ENCODE results near the gene GPNMB. TPM values are rescaled to one million over a fixed set of nuclear protein-coding genes. Genes with fewer than 3 reads are reported as not detected.

The GPNMB gene
- total RNA-seq, 1 experiment from 2014 or later, result 1.2 TPM

DNA sequence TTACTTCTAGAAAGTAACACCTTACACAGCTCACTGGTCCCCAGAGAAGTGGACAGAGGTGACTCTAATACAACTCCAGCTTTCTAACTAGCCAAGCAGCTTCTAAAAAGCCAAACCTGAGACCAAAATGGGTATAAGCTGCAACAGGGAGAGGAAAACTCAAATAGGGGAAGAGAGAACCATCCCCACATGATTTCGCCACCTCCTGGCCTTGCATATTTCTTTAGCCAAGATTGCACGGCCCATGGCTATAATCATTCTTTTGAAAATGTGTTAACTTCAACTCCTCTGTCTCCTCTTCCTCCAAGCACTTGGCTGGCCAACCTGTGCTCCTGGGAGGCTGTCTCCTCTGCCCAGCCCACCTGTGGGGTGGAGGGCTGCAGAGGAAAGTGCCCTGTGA lies 36.1 kb upstream of the GPNMB start:
- H3K36me3 Mint-ChIP-seq (ENCODE audit: insufficient read depth, unreplicated experiment), result no peaks in the 10 kb centered on the region
- no TSS peak for BruUV-seq (replicated peaks)

DNA sequence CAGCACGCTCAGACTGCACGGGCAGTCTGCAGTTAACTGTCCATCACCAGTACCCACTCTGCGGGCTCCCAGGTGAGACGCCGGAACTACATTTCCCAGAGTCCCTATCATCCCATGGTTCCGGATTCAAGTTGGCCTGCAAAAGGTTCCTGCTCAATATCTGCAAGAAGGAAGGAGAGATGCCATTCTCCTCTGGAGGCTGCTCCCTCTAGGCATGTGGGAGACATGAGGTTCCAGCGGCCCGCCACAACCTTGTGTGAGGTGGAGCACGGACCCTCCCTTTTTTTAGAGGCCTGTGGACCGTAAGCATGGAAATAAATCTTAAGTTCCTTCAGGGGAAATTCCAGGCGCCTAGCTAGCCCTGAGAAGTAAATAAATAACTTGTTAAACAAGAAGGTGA lies 35.0 kb upstream of the GPNMB start:
- no peaks in the 10 kb centered on the region for H3K36me3 ChIP-seq (ENCODE audit: control insufficient read depth, insufficient read depth, low read length)
- no peaks in the 10 kb centered on the region for H3K9me3 ChIP-seq
- DNase-seq, result peak; percentile 8 to 41
- H3K4me1 ChIP-seq, result peaks cover 9% of the 10 kb centered on the region
- TF ChIP-seq, protein P1, sequence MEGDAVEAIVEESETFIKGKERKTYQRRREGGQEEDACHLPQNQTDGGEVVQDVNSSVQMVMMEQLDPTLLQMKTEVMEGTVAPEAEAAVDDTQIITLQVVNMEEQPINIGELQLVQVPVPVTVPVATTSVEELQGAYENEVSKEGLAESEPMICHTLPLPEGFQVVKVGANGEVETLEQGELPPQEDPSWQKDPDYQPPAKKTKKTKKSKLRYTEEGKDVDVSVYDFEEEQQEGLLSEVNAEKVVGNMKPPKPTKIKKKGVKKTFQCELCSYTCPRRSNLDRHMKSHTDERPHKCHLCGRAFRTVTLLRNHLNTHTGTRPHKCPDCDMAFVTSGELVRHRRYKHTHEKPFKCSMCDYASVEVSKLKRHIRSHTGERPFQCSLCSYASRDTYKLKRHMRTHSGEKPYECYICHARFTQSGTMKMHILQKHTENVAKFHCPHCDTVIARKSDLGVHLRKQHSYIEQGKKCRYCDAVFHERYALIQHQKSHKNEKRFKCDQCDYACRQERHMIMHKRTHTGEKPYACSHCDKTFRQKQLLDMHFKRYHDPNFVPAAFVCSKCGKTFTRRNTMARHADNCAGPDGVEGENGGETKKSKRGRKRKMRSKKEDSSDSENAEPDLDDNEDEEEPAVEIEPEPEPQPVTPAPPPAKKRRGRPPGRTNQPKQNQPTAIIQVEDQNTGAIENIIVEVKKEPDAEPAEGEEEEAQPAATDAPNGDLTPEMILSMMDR (IDR thresholded peaks at IDR 0.05; ENCODE audit: insufficient read depth in 1 of 2, low read depth in 1 of 2, low read length in 1 of 2, severe bottlenecking in 1 of 2, unreplicated experiment in 1 of 2), result no peak
- ChIA-PET POLR2A (no interaction called here), CTCF (interaction anchor here (0.6 kb wide), 1 partner anchor 92 kb away, joined by 3 read pairs; no protein-coding TSS in a partner anchor)
- intact Hi-C loops (cut with micrococcal nuclease; ENCODE audit: unreplicated experiment), result no loop called here
- no TSS peak for BruUV-seq (replicated peaks)
- peaks cover 5% of the 10 kb centered on the region for H3K4me1 Mint-ChIP-seq (ENCODE audit: low read depth, unreplicated experiment)
- H3K27ac Mint-ChIP-seq (ENCODE audit: unreplicated experiment), result no peak overlapping the region
- no peak overlapping the region for H3K4me3 Mint-ChIP-seq (ENCODE audit: unreplicated experiment)
- no peak overlapping the region for H3K4me3 ChIP-seq (ENCODE audit: low read depth, low read length)
- H3K9me3 Mint-ChIP-seq (ENCODE audit: unreplicated experiment), result no peaks in the 10 kb centered on the region
- no peaks in the 10 kb centered on the region for H3K27me3 ChIP-seq (replicated peaks; ENCODE audit: control insufficient read depth, insufficient read depth, low read length)
- no peaks in the 10 kb centered on the region for H3K36me3 Mint-ChIP-seq (ENCODE audit: insufficient read depth, unreplicated experiment)
- H3K27me3 Mint-ChIP-seq (ENCODE audit: insufficient read depth, unreplicated experiment), result no peaks in the 10 kb centered on the region

More for the DNA sequence above, 36.1 kb upstream of the GPNMB start:
- peaks cover 8% of the 10 kb centered on the region for H3K4me1 Mint-ChIP-seq (ENCODE audit: low read depth, unreplicated experiment)
- no peaks in the 10 kb centered on the region for H3K9me3 Mint-ChIP-seq (ENCODE audit: unreplicated experiment)
- no peak overlapping the region for H3K4me3 ChIP-seq (ENCODE audit: low read depth, low read length)
- no peaks in the 10 kb centered on the region for H3K27me3 ChIP-seq (replicated peaks; ENCODE audit: control insufficient read depth, insufficient read depth, low read length)
- intact Hi-C loops (cut with micrococcal nuclease; ENCODE audit: unreplicated experiment), result no loop called here
- no peak for DNase-seq
- H3K4me1 ChIP-seq, result peaks cover 9% of the 10 kb centered on the region
- POLR2A ChIA-PET, result no interaction called here
- H3K27ac Mint-ChIP-seq (ENCODE audit: unreplicated experiment), result no peak overlapping the region
- no peaks in the 10 kb centered on the region for H3K36me3 ChIP-seq (ENCODE audit: control insufficient read depth, insufficient read depth, low read length)
- H3K9me3 ChIP-seq, result no peaks in the 10 kb centered on the region
- no peaks in the 10 kb centered on the region for H3K27me3 Mint-ChIP-seq (ENCODE audit: insufficient read depth, unreplicated experiment)
- CTCF ChIA-PET, result no interaction called here
- TF ChIP-seq, protein P1 (IDR thresholded peaks at IDR 0.05; ENCODE audit: insufficient read depth in 1 of 2, low read depth in 1 of 2, low read length in 1 of 2, severe bottlenecking in 1 of 2, unreplicated experiment in 1 of 2), result no peak
- H3K4me3 Mint-ChIP-seq (ENCODE audit: unreplicated experiment), result no peak overlapping the region

DNA sequence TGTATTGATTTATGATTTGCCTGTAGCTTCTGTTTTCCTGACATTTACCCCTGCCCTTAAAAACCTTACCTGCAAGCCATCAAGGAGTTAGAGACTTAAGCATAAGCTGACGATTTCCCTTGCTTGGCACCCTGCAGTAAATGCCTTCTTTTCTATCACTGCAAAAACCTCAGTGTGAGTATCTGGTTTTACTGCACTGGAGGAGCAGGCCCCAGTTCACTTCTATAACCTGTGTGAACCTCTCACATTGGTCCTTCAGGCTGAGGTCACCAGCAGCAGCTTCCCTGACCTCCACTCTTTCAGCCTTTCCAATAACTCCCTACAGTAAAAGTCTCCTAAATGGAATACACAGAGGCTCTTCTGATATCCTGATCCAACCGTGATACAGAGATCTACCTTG lies 34.2 kb upstream of the GPNMB start:
- Histone ChIP-seq H3K4me1 (peaks cover 9% of the 10 kb centered on the region), H3K36me3 (ENCODE audit: control insufficient read depth, insufficient read depth, low read length) (no peaks in the 10 kb centered on the region), H3K9me3 (no peaks in the 10 kb centered on the region), H3K27me3 (replicated peaks; ENCODE audit: control insufficient read depth, insufficient read depth, low read length) (no peaks in the 10 kb centered on the region), H3K4me3 (ENCODE audit: low read depth, low read length) (no peak overlapping the region)
- ChIA-PET POLR2A (no interaction called here), CTCF (interaction anchor here (0.6 kb wide), 1 partner anchor 93 kb away, joined by 3 read pairs; no protein-coding TSS in a partner anchor)
- Mint-ChIP-seq H3K36me3 (ENCODE audit: insufficient read depth, unreplicated experiment) (no peaks in the 10 kb centered on the region), H3K27ac (ENCODE audit: unreplicated experiment) (no peak overlapping the region), H3K4me3 (ENCODE audit: unreplicated experiment) (no peak overlapping the region), H3K27me3 (ENCODE audit: insufficient read depth, unreplicated experiment) (no peaks in the 10 kb centered on the region), H3K4me1 (ENCODE audit: low read depth, unreplicated experiment) (no peaks in the 10 kb centered on the region), H3K9me3 (ENCODE audit: unreplicated experiment) (no peaks in the 10 kb centered on the region)
- TF ChIP-seq, protein P1 (IDR thresholded peaks at IDR 0.05; ENCODE audit: insufficient read depth in 1 of 2, low read depth in 1 of 2, low read length in 1 of 2, severe bottlenecking in 1 of 2, unreplicated experiment in 1 of 2), result no peak
- no peak for DNase-seq
- BruUV-seq (replicated peaks), result no TSS peak
- intact Hi-C loops (cut with micrococcal nuclease; ENCODE audit: unreplicated experiment), result no loop called here
